Brain microvascular endothelial cell (primary cell): ENCODE data around the gene NEB.
"Not testable (repeated sequence)": the region's sequence is repeated elsewhere in the genome, so short reads cannot be mapped to it uniquely, and the experiment has no call there.

Experiments used
- DNase-seq: peaks from one replicate; pipeline ENCODE4 v3.0.0-alpha.2; 2020
- H3K27ac ChIP-seq: fragments of 250-450 bp; sonication (Bioruptor Pico); 2 replicates; pipeline ENCODE4 v1.5.1; 2020; ENCODE audit warnings: mild to moderate bottlenecking, moderate library complexity
- H3K27me3 ChIP-seq: fragments of 250-450 bp; sonication (Bioruptor Pico); replicated peaks from 2 replicates; pipeline ENCODE4 v1.5.1; 2020; ENCODE audit warnings: mild to moderate bottlenecking
- H3K36me3 ChIP-seq: fragments of 250-450 bp; sonication (Bioruptor Pico); replicated peaks from 2 replicates; pipeline ENCODE4 v1.5.1; 2020; ENCODE audit warnings: mild to moderate bottlenecking
- H3K4me3 ChIP-seq: 2 replicates; pipeline ENCODE4 v1.5.1; 2011; ENCODE audit warnings: low read depth, mild to moderate bottlenecking, control low read depth, low read length, moderate library complexity
- in situ Hi-C: cut with HindIII; loops from 2 replicates; pipeline ENCODE4 v1.10.0; 2017; ENCODE audit warnings: low sequenced_read_pairs, low pct_ligation_motif_present
- TF ChIP-seq, protein P1 (sequence below): IDR thresholded peaks from 2 replicates; pipeline ENCODE4 v1.5.1; 2011; ENCODE audit warnings: low read depth, mild to moderate bottlenecking, moderate library complexity, low read length, control low read depth, inconsistent platforms; ENCODE audit errors: missing control alignments

Gene NEB

DNA sequence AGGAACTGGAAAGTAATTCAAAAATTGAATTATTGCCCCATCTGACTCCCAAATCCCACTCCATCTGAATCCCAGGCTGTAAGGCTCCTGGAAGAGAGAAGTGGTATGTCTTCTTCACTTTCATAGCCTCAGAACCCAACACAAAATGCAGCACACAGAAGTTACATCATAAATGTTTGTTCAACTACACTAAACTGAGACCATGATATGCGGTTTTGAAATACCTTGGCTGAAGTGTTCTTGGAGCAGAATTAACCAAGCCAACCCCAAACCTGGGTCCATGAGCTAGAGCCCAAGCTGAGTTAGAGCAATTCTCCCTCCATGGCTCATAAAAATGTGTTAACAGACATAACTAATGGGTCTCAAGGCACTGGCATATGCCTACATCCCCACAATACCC lies 23.3 kb downstream of the NEB start:
- DNase-seq, result no peak
- Histone ChIP-seq H3K36me3 (no peaks in the 10 kb centered on the region), H3K27ac (no peak overlapping the region), H3K4me3 (no peak overlapping the region), H3K27me3 (no peaks in the 10 kb centered on the region)
- TF ChIP-seq, protein P1, sequence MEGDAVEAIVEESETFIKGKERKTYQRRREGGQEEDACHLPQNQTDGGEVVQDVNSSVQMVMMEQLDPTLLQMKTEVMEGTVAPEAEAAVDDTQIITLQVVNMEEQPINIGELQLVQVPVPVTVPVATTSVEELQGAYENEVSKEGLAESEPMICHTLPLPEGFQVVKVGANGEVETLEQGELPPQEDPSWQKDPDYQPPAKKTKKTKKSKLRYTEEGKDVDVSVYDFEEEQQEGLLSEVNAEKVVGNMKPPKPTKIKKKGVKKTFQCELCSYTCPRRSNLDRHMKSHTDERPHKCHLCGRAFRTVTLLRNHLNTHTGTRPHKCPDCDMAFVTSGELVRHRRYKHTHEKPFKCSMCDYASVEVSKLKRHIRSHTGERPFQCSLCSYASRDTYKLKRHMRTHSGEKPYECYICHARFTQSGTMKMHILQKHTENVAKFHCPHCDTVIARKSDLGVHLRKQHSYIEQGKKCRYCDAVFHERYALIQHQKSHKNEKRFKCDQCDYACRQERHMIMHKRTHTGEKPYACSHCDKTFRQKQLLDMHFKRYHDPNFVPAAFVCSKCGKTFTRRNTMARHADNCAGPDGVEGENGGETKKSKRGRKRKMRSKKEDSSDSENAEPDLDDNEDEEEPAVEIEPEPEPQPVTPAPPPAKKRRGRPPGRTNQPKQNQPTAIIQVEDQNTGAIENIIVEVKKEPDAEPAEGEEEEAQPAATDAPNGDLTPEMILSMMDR, result no peak
- in situ Hi-C loops, result no loop called here

DNA sequence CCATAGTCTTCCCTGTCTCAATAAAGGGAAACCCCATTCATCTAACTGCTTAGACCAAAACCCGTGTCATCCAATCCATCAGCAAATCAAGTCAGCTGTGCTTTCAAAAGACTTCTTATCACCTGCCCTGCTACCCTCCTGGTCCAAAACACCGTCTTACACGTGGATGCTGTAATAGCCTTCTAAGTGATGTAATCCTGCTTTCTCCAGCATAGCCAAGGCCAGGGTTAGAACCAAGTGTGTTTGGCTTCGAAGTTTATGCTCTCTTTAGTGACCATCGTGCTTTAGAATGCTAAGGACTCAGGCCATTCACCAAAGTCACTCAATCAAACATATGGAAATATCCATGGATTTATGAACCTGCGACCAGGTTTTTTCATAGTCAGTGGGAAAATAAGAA lies 25.5 kb downstream of the NEB start:
- no peak for DNase-seq
- in situ Hi-C loops, result no loop called here
- Histone ChIP-seq H3K4me3 (no peak overlapping the region), H3K36me3 (no peaks in the 10 kb centered on the region), H3K27me3 (no peaks in the 10 kb centered on the region), H3K27ac (no peak overlapping the region)
- TF ChIP-seq, protein P1, result no peak

GRCh38 chr2:151707857-151708256 lies 26.4 kb downstream of the NEB start:
- TF ChIP-seq, protein P1, result no peak
- H3K27ac ChIP-seq, result no peak overlapping the region
- H3K27me3 ChIP-seq, result no peaks in the 10 kb centered on the region
- H3K36me3 ChIP-seq, result no peaks in the 10 kb centered on the region
- no peak for DNase-seq
- in situ Hi-C loops, result no loop called here
- no peak overlapping the region for H3K4me3 ChIP-seq

- H3K36me3 ChIP-seq, in situ Hi-C loops: not testable (repeated sequence)
These were observed 29.8 kb downstream of the NEB start for GRCh38 chr2:151704480-151704961.

DNA sequence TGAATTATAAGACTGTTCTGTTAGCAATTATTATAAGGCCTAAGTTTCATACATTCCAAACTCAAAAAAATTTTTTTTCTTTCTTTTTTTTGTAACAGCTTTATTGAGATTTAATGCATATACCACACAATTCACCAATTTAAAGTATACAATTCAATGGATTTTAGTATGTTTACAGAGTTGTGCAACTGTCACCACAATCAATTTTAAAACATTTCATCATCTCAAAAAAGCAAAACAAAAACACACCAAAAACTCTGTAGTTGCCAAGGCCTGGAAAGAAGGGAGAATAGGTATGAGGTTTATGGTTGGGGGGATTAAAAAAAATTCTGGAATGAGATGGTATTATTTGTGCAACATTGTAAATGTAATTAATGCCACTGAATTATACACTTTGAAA lies 36.1 kb downstream of the NEB start:
- DNase-seq, H3K36me3 ChIP-seq, in situ Hi-C loops, H3K27me3 ChIP-seq, H3K4me3 ChIP-seq, H3K27ac ChIP-seq: not testable (repeated sequence)

More at GRCh38 chr2:151704480-151704961, 29.8 kb downstream of the NEB start:
- H3K27me3 ChIP-seq, H3K27ac ChIP-seq, DNase-seq, H3K4me3 ChIP-seq: not testable (repeated sequence)

GRCh38 chr2:151695778-151696177 lies 38.5 kb downstream of the NEB start:
- TF ChIP-seq, protein P1, result no peak
- DNase-seq, result no peak
- in situ Hi-C loops, result no loop called here
- Histone ChIP-seq H3K36me3 (no peaks in the 10 kb centered on the region), H3K4me3 (no peak overlapping the region), H3K27ac (no peak overlapping the region), H3K27me3 (no peaks in the 10 kb centered on the region)

DNA sequence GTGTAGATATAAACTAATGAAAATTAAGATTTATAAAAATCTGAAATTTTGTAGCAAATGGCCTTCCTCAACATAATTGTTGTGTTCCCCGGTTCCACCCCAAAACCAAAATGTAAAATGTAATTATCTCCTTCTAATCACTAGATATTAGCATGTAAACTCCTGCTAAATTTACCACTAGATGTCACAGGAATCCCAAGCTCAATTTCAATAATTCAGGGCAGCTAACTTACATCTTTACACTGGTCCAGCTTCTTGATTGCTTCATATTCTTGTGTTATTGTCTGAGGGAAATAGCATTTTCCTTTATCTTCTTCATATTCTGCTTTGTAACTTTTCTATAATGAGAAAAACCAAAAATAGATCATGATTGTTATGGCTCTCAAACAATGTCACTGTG lies 42.6 kb downstream of the NEB start:
- Histone ChIP-seq H3K4me3 (no peak overlapping the region), H3K27ac (no peak overlapping the region), H3K27me3 (no peaks in the 10 kb centered on the region), H3K36me3 (no peaks in the 10 kb centered on the region)
- TF ChIP-seq, protein P1, result no peak
- DNase-seq, result no peak
- in situ Hi-C loops, result no loop called here
